MM.1S (cell line): ENCODE results near the gene CERS1.

ENCODE experiments used
- DNase-seq: peaks from one replicate; pipeline ENCODE4 v3.0.0-alpha.2; 2015
- H2AFZ ChIP-seq: fragments of 300-600 bp; sonication (generic); 2 replicates; pipeline ENCODE4 v1.6.0; 2016; ENCODE audit warnings: antibody characterized with exemption, low read length
- H3F3A ChIP-seq: fragments of 300-600 bp; sonication (generic); 2 replicates; pipeline ENCODE4 v1.6.1; 2016; ENCODE audit warnings: mild to moderate bottlenecking, antibody characterized with exemption, low read length, moderate library complexity, mixed read lengths; ENCODE audit not compliant: insufficient read depth
- H3K27ac ChIP-seq: fragments of 300-600 bp; sonication (generic); 2 replicates; pipeline ENCODE4 v1.5.1; 2016; ENCODE audit warnings: mild to moderate bottlenecking, low read length
- H3K27me3 ChIP-seq: fragments of 300-600 bp; sonication (generic); replicated peaks from 2 replicates; pipeline ENCODE4 v1.6.0; 2016; ENCODE audit warnings: low read length; ENCODE audit not compliant: insufficient read depth
- H3K36me3 ChIP-seq: fragments of 300-600 bp; sonication (generic); replicated peaks from 2 replicates; pipeline ENCODE4 v1.6.1; 2016; ENCODE audit warnings: mild to moderate bottlenecking, low read length, mixed read lengths; ENCODE audit not compliant: insufficient read depth
- H3K4me1 ChIP-seq: fragments of 300-600 bp; sonication (generic); 2 replicates; pipeline ENCODE4 v1.6.1; 2016; ENCODE audit warnings: low read length, mixed read lengths
- H3K4me2 ChIP-seq: fragments of 300-600 bp; sonication (generic); 2 replicates; pipeline ENCODE4 v1.6.0; 2016; ENCODE audit warnings: low read depth, low read length
- H3K4me3 ChIP-seq: fragments of 300-600 bp; sonication (generic); 2 replicates; pipeline ENCODE4 v1.5.1; 2016; ENCODE audit warnings: low read length, mixed read lengths
- H3K79me2 ChIP-seq: fragments of 300-600 bp; sonication (generic); 2 replicates; pipeline ENCODE4 v1.6.1; 2016; ENCODE audit warnings: mixed run types, low read length, mixed read lengths
- H3K9ac ChIP-seq: fragments of 300-600 bp; sonication (generic); 2 replicates; pipeline ENCODE4 v1.6.1; 2016; ENCODE audit warnings: low read length, mixed read lengths
- H3K9me2 ChIP-seq: fragments of 300-600 bp; sonication (generic); replicated peaks from 2 replicates; pipeline ENCODE4 v1.6.1; 2016; ENCODE audit warnings: mild to moderate bottlenecking, low read length, mixed read lengths; ENCODE audit not compliant: insufficient read depth
- H3K9me3 ChIP-seq: fragments of 300-600 bp; sonication (generic); replicated peaks from 2 replicates; pipeline ENCODE4 v1.6.1; 2016; ENCODE audit warnings: mild to moderate bottlenecking, low read length, mixed read lengths; ENCODE audit not compliant: insufficient read depth
- H4K20me1 ChIP-seq: fragments of 300-600 bp; sonication (generic); 2 replicates; pipeline ENCODE4 v1.6.1; 2016; ENCODE audit warnings: mild to moderate bottlenecking, low read length, moderate library complexity, mixed read lengths; ENCODE audit not compliant: insufficient read depth
- CTCF ChIP-seq: fragments of 300-600 bp; sonication (generic); IDR thresholded peaks from 2 replicates; pipeline ENCODE4 v1.5.1; 2016; ENCODE audit warnings: antibody characterized with exemption, low read length, mixed read lengths
- EZH2 ChIP-seq: fragments of 300-600 bp; sonication (generic); optimal IDR thresholded peaks from 2 replicates; pipeline ENCODE3; 2017; ENCODE audit warnings: low read depth, mild to moderate bottlenecking, antibody characterized with exemption, low read length, mixed read lengths
- EZH2phosphoT487 ChIP-seq: fragments of 300-600 bp; sonication (generic); IDR thresholded peaks from 2 replicates; pipeline ENCODE4 v1.6.1; 2018; ENCODE audit warnings: antibody characterized with exemption, low read length

The CERS1 gene

GRCh38 chr19:18912933-18913332 is 17.0 kb upstream of the CERS1 start:
- no peak overlapping the region for H3K4me2 ChIP-seq
- no peaks in the 10 kb centered on the region for H3K4me1 ChIP-seq
- no peak overlapping the region for H3K9ac ChIP-seq
- no peak overlapping the region for H3K27ac ChIP-seq
- DNase-seq: no peak
- no peak overlapping the region for H3K4me3 ChIP-seq
- H3K9me2 ChIP-seq: no peaks in the 10 kb centered on the region
- no peaks in the 10 kb centered on the region for H3K9me3 ChIP-seq
- H3F3A ChIP-seq: no peaks in the 10 kb centered on the region
- TF ChIP-seq EZH2phosphoT487: no peak
- TF ChIP-seq EZH2: no peak
- no peak for TF ChIP-seq CTCF
- H3K79me2 ChIP-seq: peaks cover 62% of the 10 kb centered on the region
- H3K27me3 ChIP-seq: no peaks in the 10 kb centered on the region
- no peaks in the 10 kb centered on the region for H4K20me1 ChIP-seq
- peaks cover 8% of the 10 kb centered on the region; the same call in 1 of the 2 replicates for H3K36me3 ChIP-seq
- H2AFZ ChIP-seq: no peak overlapping the region

- Histone ChIP-seq H3K79me2 (peaks cover 42% of the 10 kb centered on the region), H2AFZ (no peak overlapping the region), H3K36me3 (peaks cover 8% of the 10 kb centered on the region; the same call in 1 of the 2 replicates), H3K4me2 (no peak overlapping the region), H3K9ac (no peak overlapping the region), H3K27ac (no peak overlapping the region), H3K27me3 (no peaks in the 10 kb centered on the region), H3K4me1 (no peaks in the 10 kb centered on the region), H4K20me1 (no peaks in the 10 kb centered on the region), H3K9me2 (no peaks in the 10 kb centered on the region), H3F3A (no peaks in the 10 kb centered on the region), H3K4me3 (no peak overlapping the region), H3K9me3 (no peaks in the 10 kb centered on the region)
- TF ChIP-seq EZH2phosphoT487 (no peak), CTCF (no peak), EZH2 (no peak)
- no peak for DNase-seq
Measured at GRCh38 chr19:18910801-18911436, 15.0 kb upstream of the CERS1 start.

- DNase-seq: no peak
- Histone ChIP-seq H3F3A (no peaks in the 10 kb centered on the region), H3K4me2 (no peak overlapping the region), H3K9me3 (no peaks in the 10 kb centered on the region), H2AFZ (no peak overlapping the region), H3K27me3 (no peaks in the 10 kb centered on the region), H3K4me1 (no peaks in the 10 kb centered on the region), H3K27ac (no peak overlapping the region), H3K4me3 (no peak overlapping the region), H3K9ac (no peak overlapping the region), H3K36me3 (peaks cover 8% of the 10 kb centered on the region; the same call in 1 of the 2 replicates), H3K9me2 (no peaks in the 10 kb centered on the region), H3K79me2 (peaks cover 33% of the 10 kb centered on the region), H4K20me1 (no peaks in the 10 kb centered on the region)
- TF ChIP-seq EZH2phosphoT487: no peak
- TF ChIP-seq EZH2: no peak
- no peak for TF ChIP-seq CTCF
Measured at GRCh38 chr19:18910010-18910409, 14.1 kb upstream of the CERS1 start.
